Type B pancreatic cell (in vitro differentiated cells): Measurements from ENCODE around the gene XPNPEP2. TPM values are rescaled to one million over a fixed set of nuclear protein-coding genes. Genes with fewer than 3 reads are reported as not detected.

Experiments used
- DNase-seq: peaks from one replicate; pipeline ENCODE4 v3.0.0; 2021; ENCODE audit warnings: mixed read lengths; ENCODE audit not compliant: unreplicated experiment; ENCODE audit errors: extremely low spot score
- H3K27ac Mint-ChIP-seq: 2 replicates; pipeline ENCODE4 v1.8.0; 2021; ENCODE audit warnings: mild to moderate bottlenecking, mixed read lengths
- H3K27me3 Mint-ChIP-seq: 2 replicates; pipeline ENCODE4 v1.8.0; 2021; ENCODE audit warnings: mixed read lengths
- H3K36me3 Mint-ChIP-seq: 2 replicates; pipeline ENCODE4 v1.8.0; 2021; ENCODE audit warnings: mixed read lengths
- H3K4me1 Mint-ChIP-seq: one replicate; pipeline ENCODE4 v1.8.0; 2021; ENCODE audit warnings: mixed read lengths; ENCODE audit not compliant: unreplicated experiment
- H3K4me3 Mint-ChIP-seq: 2 replicates; pipeline ENCODE4 v1.8.0; 2021; ENCODE audit warnings: mild to moderate bottlenecking, mixed read lengths
- H3K9me3 Mint-ChIP-seq: 2 replicates; pipeline ENCODE4 v1.8.0; 2021; ENCODE audit warnings: mixed read lengths
- total RNA-seq: library from RNA; stranded (reverse); gene quantifications from 2 replicates; pipeline ENCODE4 v1.2.1, GENCODE V29; 2021; ENCODE audit warnings: low replicate concordance
- TF ChIP-seq, protein P1 (sequence below): fragments of 200-600 bp; sonication (generic); conservative IDR thresholded peaks from 2 replicates; pipeline ENCODE4 v1.5.0; 2021; ENCODE audit warnings: antibody characterized with exemption, mild to moderate bottlenecking

The XPNPEP2 gene
- total RNA-seq, 1 donor from 2014 or later: 1.2 TPM

DNA sequence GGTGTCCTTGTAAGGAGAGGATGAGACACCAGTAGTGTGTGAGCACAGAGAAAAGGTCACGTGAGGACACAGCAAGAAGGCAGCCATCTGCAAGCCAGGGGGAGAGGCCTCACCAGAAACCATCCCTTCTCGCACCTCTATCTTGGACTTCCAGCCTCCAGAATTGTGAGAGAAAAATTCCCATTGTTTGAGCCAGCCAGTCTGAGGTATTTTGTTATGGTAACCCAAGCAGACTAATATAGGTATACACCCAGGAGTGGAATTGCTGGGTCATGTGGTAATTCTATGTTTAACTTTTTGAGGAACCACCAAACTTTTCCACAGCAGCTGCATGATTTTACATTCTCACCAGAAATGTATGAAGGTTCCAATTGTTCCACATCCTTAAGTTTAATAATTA is 79.3 kb downstream of the XPNPEP2 start:
- H3K9me3 Mint-ChIP-seq: no peaks in the 10 kb centered on the region
- H3K4me1 Mint-ChIP-seq: no peaks in the 10 kb centered on the region
- no peak overlapping the region for H3K27ac Mint-ChIP-seq
- no peak for DNase-seq
- TF ChIP-seq, protein P1, sequence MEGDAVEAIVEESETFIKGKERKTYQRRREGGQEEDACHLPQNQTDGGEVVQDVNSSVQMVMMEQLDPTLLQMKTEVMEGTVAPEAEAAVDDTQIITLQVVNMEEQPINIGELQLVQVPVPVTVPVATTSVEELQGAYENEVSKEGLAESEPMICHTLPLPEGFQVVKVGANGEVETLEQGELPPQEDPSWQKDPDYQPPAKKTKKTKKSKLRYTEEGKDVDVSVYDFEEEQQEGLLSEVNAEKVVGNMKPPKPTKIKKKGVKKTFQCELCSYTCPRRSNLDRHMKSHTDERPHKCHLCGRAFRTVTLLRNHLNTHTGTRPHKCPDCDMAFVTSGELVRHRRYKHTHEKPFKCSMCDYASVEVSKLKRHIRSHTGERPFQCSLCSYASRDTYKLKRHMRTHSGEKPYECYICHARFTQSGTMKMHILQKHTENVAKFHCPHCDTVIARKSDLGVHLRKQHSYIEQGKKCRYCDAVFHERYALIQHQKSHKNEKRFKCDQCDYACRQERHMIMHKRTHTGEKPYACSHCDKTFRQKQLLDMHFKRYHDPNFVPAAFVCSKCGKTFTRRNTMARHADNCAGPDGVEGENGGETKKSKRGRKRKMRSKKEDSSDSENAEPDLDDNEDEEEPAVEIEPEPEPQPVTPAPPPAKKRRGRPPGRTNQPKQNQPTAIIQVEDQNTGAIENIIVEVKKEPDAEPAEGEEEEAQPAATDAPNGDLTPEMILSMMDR: no peak
- H3K27me3 Mint-ChIP-seq: no peaks in the 10 kb centered on the region
- H3K4me3 Mint-ChIP-seq: no peak overlapping the region
- peaks cover 17% of the 10 kb centered on the region for H3K36me3 Mint-ChIP-seq

Other genes with a start within 250 kb of the XPNPEP2 start
- 89.9 and 106 TPM in 2 replicates for gene SMARCA1, start 215.5 kb upstream of the XPNPEP2 start, total RNA-seq
- 39.8 and 41.8 TPM in 2 replicates for gene OCRL, start 198.7 kb upstream of the XPNPEP2 start, total RNA-seq
- 1.0 and 1.2 TPM in 2 replicates for gene APLN, start 84.0 kb upstream of the XPNPEP2 start, total RNA-seq
- not detected in 2 replicates for gene SASH3, start 41.0 kb downstream of the XPNPEP2 start, total RNA-seq
- gene ZDHHC9, start 104.9 kb downstream of the XPNPEP2 start, total RNA-seq: 35.3 and 56.6 TPM in 2 replicates
- gene UTP14A, start 167.2 kb downstream of the XPNPEP2 start, total RNA-seq: 21.9 and 22.4 TPM in 2 replicates
- 20.9 and 24.0 TPM in 2 replicates for gene BCORL1, start 243.7 kb downstream of the XPNPEP2 start, total RNA-seq